Left cardiac atrium (tissue), 4 donors: ENCODE results near the gene PDSS2. TPM values are rescaled to one million over a fixed set of nuclear protein-coding genes. Genes with fewer than 3 reads are reported as not detected.
"Not testable (repeated sequence)": the region's sequence is repeated elsewhere in the genome, so short reads cannot be mapped to it uniquely, and the experiment has no call there.

Experiments used
- ATAC-seq, 2 donors: fragments of 200-7000 bp; cut with Tn5 transposase; one replicate each; pipeline ENCODE4 v1.9.1; 2020; ENCODE audit warnings: mild to moderate bottlenecking in 2 of 2, moderate library complexity in 2 of 2
- DNase-seq: peaks from one replicate; pipeline ENCODE4 v3.0.0-alpha.2; 2020
- intact Hi-C, 2 donors: fragments of 100-400 bp; cut with DNase I; formaldehyde crosslinking; loops; one replicate each; pipeline versions ENCODE4 v1.14.1 to v1.15.1; 2022 to 2023
- total RNA-seq, 2 donors: library from RNA; stranded (reverse); fragmentation: NEBNext Ultra II Directional; extraction: Animal tissue kit (Norgen Biotek cat#: 25700); gene quantifications; one replicate each; pipeline ENCODE4 v1.2.1, GENCODE V29; 2021
- donor health status: DM: no; HTN: yes; CAD: no.
- donor health status: DM: no; HTN: yes; CAD: no; lungs with severe emphysema.
- donor health status: DM: yes; HTN: yes; CAD: no.
- donor health status: Dilated cardiomyopathy.

The PDSS2 gene
- total RNA-seq, 2 donors from 2014 or later, result 11.1 to 15.6 TPM

DNA sequence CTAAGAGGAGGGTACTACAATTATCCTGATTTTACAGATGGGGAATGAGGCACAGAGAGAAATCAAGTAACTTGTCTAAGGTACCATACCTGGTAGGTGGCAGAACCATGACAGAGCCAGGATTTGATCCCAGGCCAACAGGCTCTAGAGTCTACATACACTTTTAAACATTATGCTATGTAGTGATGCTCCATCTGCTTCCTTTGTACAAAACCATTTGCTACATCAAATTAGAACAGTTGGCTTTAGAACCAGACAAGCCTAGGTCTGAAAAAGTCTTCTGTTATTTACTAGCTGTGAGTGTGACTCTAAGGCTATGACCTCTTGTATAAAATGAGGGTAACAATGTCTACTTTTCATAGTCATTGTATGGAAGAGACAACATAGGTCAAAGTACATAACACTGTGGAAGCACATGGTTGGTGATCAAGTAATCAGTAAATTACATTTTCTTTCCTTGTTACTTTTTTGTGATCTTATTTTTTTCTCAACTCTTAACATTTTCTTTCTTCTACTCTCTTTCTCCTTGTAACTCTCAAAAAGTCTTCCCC is 122.1 kb downstream of the PDSS2 start:
- ATAC-seq (no peak), DNase-seq (no peak)
- intact Hi-C loops, result no loop called here

DNA sequence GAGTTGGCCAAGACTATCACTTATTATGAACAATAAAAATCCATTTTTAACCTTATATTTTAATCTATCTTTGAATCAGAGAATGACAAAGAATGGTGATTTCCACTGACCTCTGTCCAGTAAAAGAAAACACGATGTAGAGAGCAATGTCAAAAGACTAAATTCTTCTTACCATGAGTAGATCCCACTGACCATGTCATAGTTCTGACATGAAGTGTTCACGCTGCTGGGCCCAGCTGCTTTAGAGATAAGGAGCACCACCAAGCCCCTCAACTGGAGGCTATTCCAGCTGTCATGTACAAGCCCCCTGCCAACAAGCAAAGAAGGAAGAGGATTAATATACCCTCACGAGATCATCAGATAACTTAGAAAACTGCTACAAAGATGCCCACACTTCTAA is 125.3 kb downstream of the PDSS2 start:
- DNase-seq (no peak), ATAC-seq (no peak)
- intact Hi-C loops, result no loop called here

DNA sequence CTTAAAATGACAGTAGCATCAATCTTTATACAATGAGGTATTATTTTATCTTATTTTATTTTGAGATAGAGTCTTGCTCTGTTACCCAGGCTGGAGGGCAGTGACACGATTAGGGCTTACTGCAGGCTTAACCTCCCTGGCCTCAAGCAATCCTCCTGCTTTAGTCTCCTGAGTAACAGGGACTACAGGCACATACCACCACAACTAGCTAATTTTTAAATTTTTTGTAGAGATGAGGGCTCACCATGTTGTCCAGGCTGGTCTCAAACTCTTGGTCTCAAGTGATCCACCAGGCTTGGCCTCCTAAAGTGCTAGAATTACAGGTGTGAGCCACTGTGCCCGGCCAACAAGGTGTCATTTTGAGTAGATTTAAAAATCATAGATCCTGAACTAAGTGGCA is 125.9 kb downstream of the PDSS2 start:
- ATAC-seq, result no peak
- intact Hi-C loops, result no loop called here
- no peak for DNase-seq

DNA sequence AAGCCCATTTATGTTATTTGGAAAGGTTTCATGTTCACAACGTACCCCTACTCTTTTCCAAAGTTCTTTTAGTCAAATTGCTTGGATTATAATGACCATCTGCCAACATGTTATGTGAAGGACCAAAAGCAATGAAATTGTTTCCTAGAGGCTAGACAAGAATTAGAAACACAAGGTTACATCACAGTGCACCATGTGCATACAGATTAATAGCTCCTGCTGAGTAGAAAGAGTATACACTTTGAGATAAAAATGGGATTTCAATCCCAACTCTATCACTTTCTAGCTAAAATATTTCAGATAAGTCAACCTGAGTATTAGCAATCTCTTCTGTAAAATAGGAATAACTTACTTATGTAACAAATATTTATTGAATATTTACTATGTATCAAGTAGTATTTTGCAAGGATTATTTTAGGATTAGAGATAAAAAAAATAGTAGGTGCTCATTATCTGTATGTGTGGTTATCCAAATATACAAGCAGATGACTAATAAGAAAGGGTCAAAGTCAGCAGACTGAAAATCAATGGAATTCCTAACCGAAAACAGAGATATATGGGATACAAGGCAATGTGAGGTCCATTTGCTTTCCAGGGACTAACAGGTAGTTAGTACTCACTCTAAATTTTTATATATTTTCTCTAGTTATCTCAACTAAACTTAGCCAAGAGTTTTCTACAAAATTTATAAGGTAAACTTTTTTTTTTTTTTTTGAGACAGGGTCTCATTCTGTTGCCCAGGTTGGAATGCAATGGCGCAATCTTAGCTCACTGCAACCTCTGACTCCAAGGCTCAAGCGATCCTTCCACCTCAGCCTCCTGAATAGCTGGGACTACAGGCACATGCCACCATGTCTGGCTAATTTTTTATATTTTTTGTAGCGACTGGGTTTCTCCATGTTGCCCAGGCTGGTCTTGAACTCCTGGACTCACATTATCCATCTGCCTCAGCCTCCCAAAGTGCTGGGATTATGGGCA is 127.7 kb downstream of the PDSS2 start:
- intact Hi-C loops, result no loop called here
- no peak for DNase-seq
- ATAC-seq, result no peak

DNA sequence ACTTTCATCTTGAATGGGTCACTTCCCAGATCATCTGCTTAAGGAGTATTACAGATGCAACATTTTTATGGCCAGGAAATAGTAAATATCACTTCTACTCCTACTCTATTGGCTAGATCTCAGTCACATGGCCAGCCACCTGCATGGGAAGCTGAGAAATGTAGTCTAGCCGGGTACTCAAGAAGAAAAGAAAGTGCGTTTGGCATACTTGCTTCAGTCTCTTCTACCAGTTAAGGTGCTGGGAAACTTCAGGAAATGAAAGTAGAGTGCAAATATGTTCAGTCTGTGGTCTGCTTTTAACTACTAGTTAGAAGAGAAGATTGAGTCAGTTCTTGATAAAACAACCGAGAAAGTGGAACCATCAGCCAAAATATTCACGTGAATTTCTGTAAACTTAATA is 129.2 kb downstream of the PDSS2 start:
- intact Hi-C loops, result no loop called here
- ATAC-seq (no peak), DNase-seq (no peak)

DNA sequence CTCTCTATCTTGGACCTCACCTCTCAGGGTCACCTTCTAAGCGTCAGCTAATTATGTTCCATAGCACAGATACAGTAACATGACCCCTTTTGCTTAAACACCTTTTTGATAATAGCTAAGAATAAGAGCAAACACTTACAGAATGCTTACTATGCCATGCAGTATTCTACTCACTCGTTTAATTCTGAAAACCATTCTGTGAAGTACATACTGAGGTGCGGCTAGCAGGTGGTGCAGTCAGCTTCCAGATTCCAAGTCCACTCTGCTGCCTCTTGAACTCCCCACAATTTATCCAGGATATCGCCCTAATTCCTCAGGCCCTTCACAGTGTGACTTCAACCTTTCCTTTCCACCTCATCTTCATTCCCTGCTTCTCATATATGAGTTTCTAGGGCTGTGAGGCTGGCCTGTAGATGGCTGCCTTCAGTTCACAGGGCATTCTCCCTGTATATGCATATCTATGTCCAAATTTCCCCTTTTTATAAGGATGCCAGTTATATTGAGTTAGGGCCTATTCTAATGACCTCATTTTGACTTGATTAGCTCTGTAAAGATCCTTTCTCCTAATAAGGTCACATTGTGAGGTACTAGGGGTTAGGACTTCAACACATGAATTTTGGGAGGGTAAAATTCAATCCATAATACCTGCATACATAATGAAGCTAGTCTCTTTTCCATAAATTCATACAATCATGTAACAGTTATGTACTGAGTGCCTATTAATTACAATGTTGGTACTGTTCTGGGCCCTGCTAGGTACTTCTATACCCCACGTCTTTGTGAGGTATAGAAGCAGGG is 130.1 kb downstream of the PDSS2 start:
- no peak for ATAC-seq
- DNase-seq, result no peak
- intact Hi-C loops, result no loop called here

DNA sequence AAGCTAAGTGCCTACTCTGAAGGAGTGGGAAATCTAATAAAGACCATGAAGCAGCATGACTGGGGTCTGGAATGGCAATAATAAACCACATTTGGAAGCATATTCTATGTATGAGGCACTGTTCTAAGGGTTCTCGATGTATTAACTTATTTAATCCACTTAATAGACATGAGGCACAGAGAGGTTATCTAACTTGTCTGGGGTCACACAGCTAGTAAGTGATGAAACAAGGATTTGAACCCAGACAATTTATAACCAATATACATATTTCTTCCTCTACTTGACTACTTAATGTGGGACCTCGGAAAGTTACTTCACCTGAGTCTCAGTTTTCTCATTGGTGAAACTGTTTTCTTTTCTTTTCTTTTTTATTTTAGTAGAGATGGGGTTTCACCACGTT is 131.3 kb downstream of the PDSS2 start:
- DNase-seq, result no peak
- intact Hi-C loops, result no loop called here
- ATAC-seq, result no peak

DNA sequence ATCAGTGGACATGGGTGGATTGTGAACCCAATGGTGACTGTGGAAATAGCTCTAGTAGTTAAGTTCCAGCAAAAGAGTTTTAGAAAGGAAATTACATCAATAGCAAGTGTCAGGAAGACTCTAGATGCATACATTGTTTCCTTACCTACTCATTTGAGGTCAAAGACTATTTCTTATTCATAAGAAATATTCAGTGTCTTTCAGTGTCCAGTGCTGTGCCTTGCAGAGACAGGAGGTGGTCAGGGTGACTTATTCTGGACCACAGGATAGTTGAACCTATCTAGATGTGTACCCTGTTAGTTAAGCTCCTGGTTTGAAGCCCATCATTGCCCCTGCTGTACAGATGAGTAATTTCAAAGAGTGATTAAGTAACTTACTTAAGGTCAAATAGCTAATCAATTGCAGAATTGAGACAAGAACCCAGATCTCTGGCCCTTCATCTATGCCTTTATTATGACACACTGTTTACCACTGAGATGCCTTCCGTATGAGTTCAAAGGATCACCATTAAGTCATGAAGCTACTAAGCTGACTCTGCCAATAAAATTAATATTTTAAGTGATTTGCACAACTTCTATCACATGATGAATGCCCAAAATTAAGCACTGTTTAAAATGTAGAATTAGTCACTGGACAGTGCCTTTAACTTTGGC is 136.1 kb downstream of the PDSS2 start:
- DNase-seq, result no peak
- ATAC-seq, result no peak
- intact Hi-C loops, result no loop called here

DNA sequence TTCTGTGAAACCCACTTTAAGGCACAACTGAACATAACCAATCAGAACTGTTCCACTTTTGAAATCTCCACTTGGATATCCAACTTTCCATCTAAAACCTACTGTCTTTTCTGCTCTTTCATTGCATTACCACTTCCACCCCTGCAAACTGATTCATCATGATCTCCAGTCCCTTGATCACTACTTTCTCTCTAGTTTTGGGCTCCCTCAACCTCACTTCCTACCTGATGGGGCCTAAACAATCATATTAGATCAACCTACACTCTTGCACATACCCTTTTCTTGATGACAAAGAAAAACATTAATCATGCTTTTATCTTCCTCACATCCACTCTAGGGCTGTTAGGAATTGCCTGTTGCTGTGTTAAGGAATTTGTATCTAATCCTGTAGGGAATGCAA is 137.6 kb downstream of the PDSS2 start:
- no peak for DNase-seq
- no peak for ATAC-seq
- intact Hi-C loops, result no loop called here

DNA sequence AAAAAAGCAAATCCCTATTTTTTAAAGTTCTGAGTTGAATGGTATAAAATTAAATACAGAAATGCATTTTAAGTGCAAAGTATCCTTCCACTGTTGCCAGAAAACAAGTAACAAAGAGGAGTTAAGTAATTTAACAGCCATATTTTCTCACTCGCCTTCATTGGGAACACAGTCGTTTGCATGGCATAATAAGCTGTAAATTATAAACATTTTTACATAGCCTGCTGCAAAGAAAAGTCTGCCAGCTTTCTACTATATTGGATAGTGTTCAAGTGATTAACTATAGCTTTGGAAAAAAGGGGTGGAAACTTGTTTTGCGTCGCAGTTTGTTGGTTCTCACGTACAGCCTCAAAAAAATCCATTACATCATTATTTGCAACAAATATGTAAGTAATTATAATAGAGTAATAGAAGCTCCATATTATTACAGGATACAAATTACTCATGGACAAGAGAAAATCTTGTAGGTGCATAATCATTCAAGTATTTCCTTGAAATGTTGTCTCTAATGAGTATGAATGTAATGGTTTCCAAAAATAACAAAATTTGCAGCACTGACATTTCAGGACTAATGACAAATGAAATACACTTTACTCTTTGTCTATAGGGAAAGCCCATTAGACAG is 139.3 kb downstream of the PDSS2 start:
- intact Hi-C loops, result loop anchor here in 1 of 2 donors (5.0 kb wide), 1 partner anchor 357 kb away; no protein-coding TSS in a partner anchor
- ATAC-seq (no peak), DNase-seq (no peak)

DNA sequence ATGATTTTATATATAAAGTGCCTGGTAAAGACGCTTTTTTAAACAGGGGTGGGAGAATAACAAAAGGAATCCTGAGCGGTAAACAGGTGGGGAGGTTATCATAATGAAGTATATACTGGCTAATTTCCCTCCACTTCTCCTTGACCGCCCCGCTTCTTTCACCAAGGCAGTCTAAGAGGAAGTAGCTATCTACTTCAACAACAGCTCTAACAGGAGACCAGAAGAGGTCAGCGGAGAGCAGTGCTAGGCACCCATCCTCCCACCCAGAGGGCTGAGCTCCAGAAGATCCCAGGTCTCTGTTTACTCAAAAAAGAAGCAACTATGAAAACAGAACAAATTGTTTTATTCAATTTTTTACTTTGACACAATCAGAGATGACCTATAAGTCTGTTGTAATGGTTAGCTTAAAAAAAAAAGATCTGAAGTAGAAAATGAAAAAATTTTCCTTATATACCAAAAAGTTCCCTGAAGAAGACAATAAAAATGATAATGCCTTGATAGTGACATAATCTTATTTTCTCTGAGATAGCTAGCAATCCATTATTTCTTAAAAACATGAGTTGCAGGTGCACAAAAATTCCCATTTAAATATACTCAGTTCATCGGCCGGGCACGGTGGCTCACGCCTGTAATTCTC is 141.1 kb downstream of the PDSS2 start:
- intact Hi-C loops, result loop anchor here in 1 of 2 donors (5.0 kb wide), 1 partner anchor 359 kb away; no protein-coding TSS in a partner anchor
- DNase-seq (peak; percentile 50), ATAC-seq (peak; percentile 79 to 87)

DNA sequence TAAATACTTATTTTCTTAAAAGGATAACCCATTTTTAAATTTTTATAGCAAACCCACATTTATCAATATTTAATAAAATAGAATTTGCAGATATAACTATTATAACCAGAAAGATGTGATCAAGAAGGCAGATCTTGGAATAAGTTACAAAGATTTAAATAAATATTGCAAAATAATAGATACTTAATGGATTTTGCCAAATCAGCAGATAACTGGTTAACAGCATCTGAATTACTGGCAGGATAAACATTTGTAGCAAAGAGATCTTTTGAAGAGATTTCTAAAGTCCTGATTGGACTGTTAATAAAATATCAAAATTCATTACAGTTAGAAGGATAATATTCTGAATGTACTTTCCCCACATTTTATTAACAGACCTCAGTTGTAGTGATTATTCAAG is 144.2 kb downstream of the PDSS2 start:
- DNase-seq (no peak), ATAC-seq (no peak)
- intact Hi-C loops, result loop anchor here in 1 of 2 donors (5.0 kb wide), 1 partner anchor 362 kb away; no protein-coding TSS in a partner anchor

DNA sequence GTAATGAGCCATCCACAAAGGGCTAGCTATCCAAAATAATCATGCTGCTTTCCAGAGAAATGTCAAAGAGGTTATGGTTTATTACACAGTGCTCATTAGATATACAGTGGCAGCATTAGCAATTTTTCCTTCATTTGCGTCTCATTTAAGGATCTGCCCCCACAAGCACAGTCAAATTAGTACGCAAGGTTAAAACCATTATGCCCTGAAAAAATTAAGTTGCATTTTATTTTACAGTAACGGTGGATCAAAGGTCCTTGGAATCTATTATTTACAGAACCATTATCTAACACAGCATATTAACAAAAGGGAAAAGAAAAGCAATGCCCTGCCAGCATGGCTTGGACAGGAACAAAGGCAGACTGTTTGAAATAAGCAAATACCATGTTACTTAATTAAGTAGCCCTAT is 144.8 kb downstream of the PDSS2 start:
- intact Hi-C loops, result no loop called here
- ATAC-seq (no peak), DNase-seq (no peak)

DNA sequence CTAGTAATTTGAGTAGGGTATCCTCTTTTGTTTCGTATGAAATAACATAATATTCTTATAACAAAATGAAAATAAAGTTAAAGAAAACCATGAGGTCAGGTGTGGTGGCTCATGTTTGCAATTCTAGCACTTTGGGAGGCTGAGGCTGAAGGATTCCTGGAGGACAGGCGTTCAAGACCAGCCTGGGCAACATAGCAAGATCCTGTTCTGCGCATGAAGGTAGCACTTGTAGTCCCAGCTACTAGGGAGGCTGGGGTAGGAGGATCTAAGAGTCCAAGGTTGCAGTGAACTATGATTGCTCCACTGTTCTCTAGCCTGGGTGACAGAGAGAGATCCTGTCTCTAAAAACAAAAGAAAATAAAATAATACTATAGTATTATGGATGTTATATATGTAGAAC is 145.6 kb downstream of the PDSS2 start:
- intact Hi-C loops, result no loop called here
- no peak for DNase-seq
- ATAC-seq, result no peak

DNA sequence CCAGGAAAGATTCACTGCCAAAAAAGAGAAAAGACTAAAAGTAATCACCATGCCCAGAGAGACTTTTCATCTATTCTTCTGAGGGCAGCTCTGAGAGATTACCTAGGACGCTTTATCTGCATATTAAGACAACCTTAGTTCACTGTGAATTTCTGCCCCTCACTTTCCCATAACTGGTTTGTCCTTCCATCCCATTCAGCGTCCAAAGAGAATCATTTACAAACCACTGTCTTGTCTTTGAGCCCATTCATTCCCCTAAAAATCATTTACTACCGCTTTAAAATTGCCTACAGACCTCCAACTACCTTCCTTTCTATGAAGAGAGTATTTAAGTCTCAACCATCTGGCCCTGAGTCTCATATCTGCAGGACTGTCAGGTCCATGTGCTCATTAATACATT is 149.0 kb downstream of the PDSS2 start:
- no peak for DNase-seq
- intact Hi-C loops, result no loop called here
- no peak for ATAC-seq

DNA sequence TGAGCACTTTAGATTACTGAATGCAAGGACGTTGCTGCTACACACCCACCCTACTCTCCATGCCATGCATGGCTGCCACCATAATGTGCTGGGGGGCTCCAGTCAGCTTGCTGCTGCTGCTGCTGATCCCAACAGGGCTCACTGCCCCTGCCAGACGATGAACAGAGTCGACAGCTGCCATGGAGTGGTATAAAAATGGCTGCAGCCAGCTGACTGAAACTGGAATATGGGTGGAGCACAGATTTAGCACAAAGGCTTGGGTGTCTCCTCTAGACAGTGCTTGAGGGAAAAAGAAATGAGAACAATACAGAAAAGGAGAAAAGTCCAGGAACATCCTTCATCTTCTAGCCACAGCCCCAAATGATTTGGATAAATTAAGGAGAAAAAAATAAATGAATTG is 150.7 kb downstream of the PDSS2 start:
- no peak for ATAC-seq
- intact Hi-C loops, result no loop called here
- no peak for DNase-seq

DNA sequence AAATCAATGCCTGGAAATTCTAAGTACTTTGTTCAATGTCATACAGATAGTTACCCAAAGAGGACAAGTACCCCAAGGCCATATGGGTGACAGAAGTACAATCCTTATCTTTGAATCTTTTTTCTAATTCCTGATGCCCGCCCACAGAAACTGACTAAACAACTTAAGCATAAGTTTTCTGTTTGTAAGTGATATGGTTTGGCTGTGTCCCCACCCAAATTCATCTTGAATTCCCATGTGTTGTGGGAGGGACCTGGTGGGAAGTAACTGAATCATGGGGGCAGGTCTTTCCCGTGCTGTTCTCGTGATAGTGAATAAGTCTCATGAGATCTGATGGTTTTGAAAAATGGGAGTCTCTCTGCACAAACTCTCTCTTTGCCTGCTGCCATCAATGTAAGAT is 153.4 kb downstream of the PDSS2 start:
- ATAC-seq, intact Hi-C loops, DNase-seq: not testable (repeated sequence)

DNA sequence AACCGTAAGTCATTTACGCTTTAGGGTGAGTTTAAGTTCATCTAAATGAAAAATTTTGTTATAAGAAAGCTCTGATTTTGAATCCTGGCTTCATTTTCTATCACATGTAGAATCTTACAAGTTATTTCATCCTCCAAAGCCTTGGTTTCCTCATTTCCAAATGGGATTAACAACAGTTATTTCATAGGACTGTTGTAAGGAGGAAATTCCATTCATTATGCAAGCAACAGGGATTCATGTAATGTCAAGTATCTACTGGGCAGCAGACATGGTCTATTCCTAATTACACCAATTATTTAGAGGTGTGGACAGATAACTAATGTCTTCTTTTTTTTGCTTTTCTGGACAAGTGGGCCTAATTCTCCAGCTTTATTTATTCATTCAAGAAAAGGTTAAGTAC is 154.0 kb downstream of the PDSS2 start:
- ATAC-seq, result no peak
- no peak for DNase-seq
- intact Hi-C loops, result no loop called here
